H9 (cell line): Measurements from ENCODE around the gene OR52N5. TPM values are rescaled to one million over a fixed set of nuclear protein-coding genes. Genes with fewer than 3 reads are reported as not detected.

Experiments
- DNase-seq: peaks from one replicate; pipeline ENCODE4 v3.0.0-alpha.2; 2017
- H2AFZ ChIP-seq: one replicate; pipeline ENCODE4 v1.6.1; 2013; ENCODE audit warnings: mild to moderate bottlenecking, low read length, control low read depth, moderate library complexity
- H2AK5ac ChIP-seq: 2 replicates; pipeline ENCODE4 v1.6.1; 2013; ENCODE audit warnings: low read length, control low read depth, mixed read lengths; ENCODE audit not compliant: insufficient read length
- H2BK120ac ChIP-seq: one replicate; pipeline ENCODE4 v1.6.1; 2013; ENCODE audit warnings: low read depth, mild to moderate bottlenecking, low read length, control low read depth, inconsistent platforms; ENCODE audit not compliant: poor library complexity, severe bottlenecking
- H2BK12ac ChIP-seq: 2 replicates; pipeline ENCODE4 v1.6.1; 2013; ENCODE audit warnings: low read length, control low read depth, mixed read lengths, low read depth; ENCODE audit not compliant: insufficient read length
- H2BK15ac ChIP-seq: 2 replicates; pipeline ENCODE4 v1.6.1; 2013; ENCODE audit warnings: low read depth, low read length, control low read depth
- H2BK20ac ChIP-seq: one replicate; pipeline ENCODE4 v1.6.1; 2013; ENCODE audit warnings: low read depth, mild to moderate bottlenecking, low read length, control low read depth, inconsistent platforms; ENCODE audit not compliant: poor library complexity, severe bottlenecking
- H2BK5ac ChIP-seq: 2 replicates; pipeline ENCODE4 v1.6.1; 2013; ENCODE audit warnings: low read length, control low read depth, mixed read lengths; ENCODE audit not compliant: insufficient read length
- H3K14ac ChIP-seq: 2 replicates; pipeline ENCODE4 v1.6.1; 2013; ENCODE audit warnings: low read length, control low read depth; ENCODE audit not compliant: insufficient read depth
- H3K18ac ChIP-seq: 2 replicates; pipeline ENCODE4 v1.6.1; 2013; ENCODE audit warnings: low read depth, mild to moderate bottlenecking, mixed read lengths, low read length, control low read depth; ENCODE audit not compliant: insufficient read length
- H3K23ac ChIP-seq: 2 replicates; pipeline ENCODE4 v1.6.1; 2013; ENCODE audit warnings: low read length, control low read depth, mixed read lengths, low read depth; ENCODE audit not compliant: insufficient read length
- H3K23me2 ChIP-seq: 2 replicates; pipeline ENCODE4 v1.6.1; 2013; ENCODE audit warnings: low read depth, mild to moderate bottlenecking, mixed read lengths, low read length, control low read depth; ENCODE audit not compliant: insufficient read length, poor library complexity, severe bottlenecking
- H3K27ac ChIP-seq: 2 replicates; pipeline ENCODE4 v1.5.1; 2013; ENCODE audit warnings: low read length, control low read depth, mixed read lengths, low read depth; ENCODE audit not compliant: insufficient read length
- H3K27me3 ChIP-seq: 2 replicates; pipeline ENCODE4 v1.6.1; 2013; ENCODE audit warnings: low read length, control low read depth, inconsistent platforms; ENCODE audit not compliant: insufficient read depth
- H3K4ac ChIP-seq: 2 replicates; pipeline ENCODE4 v1.6.1; 2013; ENCODE audit warnings: low read depth, mild to moderate bottlenecking, control low read depth, inconsistent platforms, low read length, moderate library complexity
- H3K4me1 ChIP-seq: 2 replicates; pipeline ENCODE4 v1.6.1; 2013; ENCODE audit warnings: low read length, control low read depth, inconsistent platforms; ENCODE audit not compliant: insufficient read depth
- H3K4me2 ChIP-seq: 2 replicates; pipeline ENCODE4 v1.6.1; 2013; ENCODE audit warnings: low read length, control low read depth, mixed read lengths; ENCODE audit not compliant: insufficient read length, insufficient read depth
- H3K56ac ChIP-seq: 2 replicates; pipeline ENCODE4 v1.6.1; 2013; ENCODE audit warnings: low read depth, mild to moderate bottlenecking, mixed read lengths, low read length, control low read depth; ENCODE audit not compliant: insufficient read length
- H3K79me1 ChIP-seq: 2 replicates; pipeline ENCODE4 v1.6.1; 2013; ENCODE audit warnings: low read depth, mild to moderate bottlenecking, moderate library complexity, low read length, control low read depth, inconsistent platforms; ENCODE audit not compliant: insufficient read depth, poor library complexity, severe bottlenecking
- H3K79me2 ChIP-seq: 2 replicates; pipeline ENCODE4 v1.6.1; 2013; ENCODE audit warnings: low read length, control low read depth, inconsistent platforms; ENCODE audit not compliant: insufficient read depth
- H3K9ac ChIP-seq: 2 replicates; pipeline ENCODE4 v1.6.1; 2013; ENCODE audit warnings: low read length, control low read depth, mixed read lengths; ENCODE audit not compliant: insufficient read length; ENCODE audit errors: extremely low read depth
- H3K9me3 ChIP-seq: one replicate; pipeline ENCODE4 v1.6.1; 2013; ENCODE audit warnings: low read depth, low read length, inconsistent platforms; ENCODE audit not compliant: control insufficient read depth
- H3T11ph ChIP-seq: one replicate; pipeline ENCODE4 v1.6.1; 2013; ENCODE audit warnings: mild to moderate bottlenecking, low read length, control low read depth, inconsistent platforms
- H4K20me1 ChIP-seq: one replicate; pipeline ENCODE4 v1.6.1; 2013; ENCODE audit not compliant: control insufficient read depth, insufficient read length, insufficient read depth
- H4K5ac ChIP-seq: 2 replicates; pipeline ENCODE4 v1.6.1; 2013; ENCODE audit warnings: low read depth, mild to moderate bottlenecking, mixed read lengths, low read length, control low read depth; ENCODE audit not compliant: insufficient read length
- H4K8ac ChIP-seq: replicated peaks from 2 replicates; pipeline ENCODE4 v1.6.1; 2013; ENCODE audit warnings: low read length, control low read depth, mixed read lengths, low read depth; ENCODE audit not compliant: insufficient read length
- H4K91ac ChIP-seq: 2 replicates; pipeline ENCODE4 v1.6.1; 2013; ENCODE audit warnings: low read depth, mild to moderate bottlenecking, moderate library complexity, mixed read lengths, low read length, control low read depth; ENCODE audit not compliant: insufficient read length
- H3K27ac Mint-ChIP-seq, 3 experiments: 2 replicates in 2 of 3; 3 replicates in 1 of 3; pipeline ENCODE4 v1.8.0; 2020 to 2021; ENCODE audit warnings: mixed read lengths in 3 of 3, mild to moderate bottlenecking in 1 of 3, moderate library complexity in 1 of 3
- H3K27me3 Mint-ChIP-seq: 2 replicates; pipeline ENCODE4 v1.8.0; 2021; ENCODE audit warnings: low read depth, mild to moderate bottlenecking, moderate library complexity, mixed read lengths
- H3K36me3 Mint-ChIP-seq, 3 experiments: 2 replicates in 2 of 3; 3 replicates in 1 of 3; pipeline ENCODE4 v1.8.0; 2020 to 2021; ENCODE audit warnings: low read depth in 3 of 3, mixed read lengths in 3 of 3; ENCODE audit not compliant: insufficient read depth in 1 of 3
- H3K4me1 Mint-ChIP-seq, 2 experiments: 2 replicates each; pipeline ENCODE4 v1.8.0; 2020; ENCODE audit warnings: mixed read lengths in 2 of 2
- H3K4me3 Mint-ChIP-seq, 2 experiments: 2 replicates in 1 of 2; 3 replicates in 1 of 2; pipeline ENCODE4 v1.8.0; 2020 to 2021; ENCODE audit warnings: mild to moderate bottlenecking in 2 of 2, mixed read lengths in 2 of 2, moderate library complexity in 1 of 2
- H3K9me3 Mint-ChIP-seq, 2 experiments: 2 replicates in 1 of 2; 3 replicates in 1 of 2; pipeline ENCODE4 v1.8.0; 2020; ENCODE audit warnings: mild to moderate bottlenecking in 2 of 2, mixed read lengths in 2 of 2, moderate library complexity in 1 of 2
- CTCF ChIP-seq: fragments of 200-600 bp; sonication (generic); conservative IDR thresholded peaks from 3 replicates; pipeline ENCODE4 v1.8.0; 2021; ENCODE audit warnings: antibody characterized with exemption, mild to moderate bottlenecking
- WGBS: extraction: QIAGEN DNeasy Blood & Tissue Kit; methylation state at CpG from one replicate; pipeline ENCODE4 v1.1.7; 2013; ENCODE audit warnings: missing lambda C conversion rate, low lambda C conversion rate, mixed read lengths; ENCODE audit not compliant: insufficient read length; ENCODE audit errors: extremely low coverage; 5-methylcytosine and 5-hydroxymethylcytosine counted together
- total RNA-seq: library from RNA; stranded (reverse); gene quantifications from 2 replicates; pipeline ENCODE4 v1.2.1, GENCODE V29; 2021

Gene OR52N5
- total RNA-seq, 1 experiment from 2014 or later, result not detected

DNA sequence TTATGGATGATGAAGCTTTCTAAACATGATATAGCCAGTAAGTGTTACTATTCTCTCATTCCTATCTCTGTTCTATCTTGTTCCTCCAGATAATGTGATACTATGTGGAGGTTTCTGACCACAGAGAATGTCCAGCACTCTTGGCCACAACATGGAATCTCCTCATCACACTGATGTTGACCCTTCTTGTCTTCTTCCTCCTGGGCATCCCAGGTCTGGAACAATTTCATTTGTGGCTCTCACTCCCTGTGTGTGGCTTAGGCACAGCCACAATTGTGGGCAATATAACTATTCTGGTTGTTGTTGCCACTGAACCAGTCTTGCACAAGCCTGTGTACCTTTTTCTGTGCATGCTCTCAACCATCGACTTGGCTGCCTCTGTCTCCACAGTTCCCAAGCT lies 56.8 kb downstream of the OR52N5 start:
- Histone ChIP-seq H4K91ac (no peak overlapping the region), H3K14ac (no peak overlapping the region), H2BK15ac (no peak overlapping the region), H3K27ac (no peak overlapping the region), H3K23ac (no peak overlapping the region), H3K27me3 (no peaks in the 10 kb centered on the region), H4K5ac (no peak overlapping the region), H3K23me2 (no peaks in the 10 kb centered on the region), H3K79me2 (no peaks in the 10 kb centered on the region), H4K20me1 (no peaks in the 10 kb centered on the region), H3K9ac (no peak overlapping the region), H3K4me1 (no peaks in the 10 kb centered on the region), H2AK5ac (no peak overlapping the region), H2BK120ac (no peak overlapping the region), H2BK12ac (no peak overlapping the region), H3K9me3 (no peaks in the 10 kb centered on the region), H2BK20ac (no peak overlapping the region), H3K4me2 (no peak overlapping the region), H3K79me1 (no peaks in the 10 kb centered on the region), H2BK5ac (no peak overlapping the region), H3T11ph (no peak overlapping the region), H3K18ac (no peak overlapping the region), H3K4ac (no peak overlapping the region), H4K8ac (no peak overlapping the region), H2AFZ (no peak overlapping the region), H3K56ac (no peak overlapping the region)
- Mint-ChIP-seq H3K27me3 (no peaks in the 10 kb centered on the region; the same call in 1 of the 2 replicates), H3K4me1 (no peaks in the 10 kb centered on the region), H3K9me3 (no peaks in the 10 kb centered on the region), H3K27ac (no peak overlapping the region), H3K4me3 (no peak overlapping the region), H3K36me3 (no peaks in the 10 kb centered on the region)
- no CpG with 5 or more reads among the region's 1 CpG for WGBS
- TF ChIP-seq CTCF, result no peak
- DNase-seq, result no peak

Other genes with a start within 250 kb of the OR52N5 start
- gene OR52H1, start 234.8 kb downstream of the OR52N5 start, total RNA-seq, result not detected in 2 replicates
- not detected in 2 replicates for gene OR52B6, start 202.5 kb downstream of the OR52N5 start, total RNA-seq
- 14.1 and 17.9 TPM in 2 replicates for gene TRIM6, start 186.7 kb downstream of the OR52N5 start, total RNA-seq
- 0.35 and 0.59 TPM in 2 replicates for gene TRIM34, start 158.4 kb downstream of the OR52N5 start, total RNA-seq
- 21.3 and 21.5 TPM in 2 replicates for gene TRIM5, start 98.3 kb downstream of the OR52N5 start, total RNA-seq
- 78.6 and 79.9 TPM in 2 replicates for gene TRIM22, start 93.6 kb downstream of the OR52N5 start, total RNA-seq
- not detected in 2 replicates for gene OR56B1, start 46.9 kb downstream of the OR52N5 start, total RNA-seq
- gene OR52N4, start 29.1 kb downstream of the OR52N5 start, total RNA-seq, result not detected in 2 replicates
- not detected in 2 replicates for gene OR52N1, start 7.9 kb upstream of the OR52N5 start, total RNA-seq
- not detected in 2 replicates for gene OR52N2, start 25.6 kb upstream of the OR52N5 start, total RNA-seq
- gene OR52E6, start 58.5 kb upstream of the OR52N5 start, total RNA-seq, result not detected in 2 replicates
- not detected in 2 replicates for gene OR52E8, start 74.3 kb upstream of the OR52N5 start, total RNA-seq
- gene OR52E4, start 97.3 kb upstream of the OR52N5 start, total RNA-seq, result not detected in 2 replicates
- gene OR52E5, start 109.9 kb upstream of the OR52N5 start, total RNA-seq, result not detected in 2 replicates
- not detected in 2 replicates for gene OR56A3, start 158.9 kb upstream of the OR52N5 start, total RNA-seq
- not detected in 2 replicates for gene OR56A5, start 185.1 kb upstream of the OR52N5 start, total RNA-seq
- not detected in 2 replicates for gene OR52L1, start 203.6 kb upstream of the OR52N5 start, total RNA-seq
- gene OR56A4, start 223.6 kb upstream of the OR52N5 start, total RNA-seq, result not detected in 2 replicates
- gene OR56A1, start 247.4 kb upstream of the OR52N5 start, total RNA-seq, result 0.07 TPM in 2 replicates